ENCODE measurements around the gene KDM4B.

The KDM4B gene

GRCh38 chr19:5128251-5128935 lies 159.5 kb downstream of the KDM4B start:
- DNase-seq (ENCODE audit: insufficient read length) (no peak), FAIRE-seq (no peak)
- TF ChIP-seq POLR2AphosphoS5 (IDR thresholded peaks at IDR 0.05; ENCODE audit: low read depth, low read length) (no peak), TAF1 (IDR thresholded peaks at IDR 0.05; ENCODE audit: borderline replicate concordance, low read depth, low read length) (no peak), POLR2A (IDR thresholded peaks at IDR 0.05; ENCODE audit: low read depth, low read length) (no peak)

- TF ChIP-seq TAF1 (IDR thresholded peaks at IDR 0.05; ENCODE audit: borderline replicate concordance, low read depth, low read length) (no peak), POLR2A (IDR thresholded peaks at IDR 0.05; ENCODE audit: low read depth, low read length) (no peak), POLR2AphosphoS5 (IDR thresholded peaks at IDR 0.05; ENCODE audit: low read depth, low read length) (no peak)
- FAIRE-seq = no peak
Measured at GRCh38 chr19:5128936-5129389, 160.1 kb downstream of the KDM4B start.

GRCh38 chr19:5129691-5130090 lies 160.8 kb downstream of the KDM4B start:
- DNase-seq (ENCODE audit: insufficient read length) (no peak), FAIRE-seq (peak; percentile 21)
- TF ChIP-seq POLR2AphosphoS5 (IDR thresholded peaks at IDR 0.05; ENCODE audit: low read depth, low read length) (no peak), TAF1 (IDR thresholded peaks at IDR 0.05; ENCODE audit: borderline replicate concordance, low read depth, low read length) (no peak), POLR2A (IDR thresholded peaks at IDR 0.05; ENCODE audit: low read depth, low read length) (no peak)

More at GRCh38 chr19:5128936-5129389, 160.1 kb downstream of the KDM4B start:
- DNase-seq (ENCODE audit: insufficient read length) = no peak

- DNase-seq (ENCODE audit: insufficient read length) (peak; percentile 83), FAIRE-seq (peak; percentile 95)
- no peak; the same call in 1 of the 2 replicates for TF ChIP-seq POLR2A (IDR thresholded peaks at IDR 0.05; ENCODE audit: low read depth, low read length)
- TF ChIP-seq TAF1 (IDR thresholded peaks at IDR 0.05; ENCODE audit: borderline replicate concordance, low read depth, low read length) = peak; percentile 56
- TF ChIP-seq POLR2AphosphoS5 (IDR thresholded peaks at IDR 0.05; ENCODE audit: low read depth, low read length) = no peak
Measured at GRCh38 chr19:5130371-5131030, 161.6 kb downstream of the KDM4B start.

GRCh38 chr19:5131031-5131505 lies 162.2 kb downstream of the KDM4B start:
- DNase-seq (ENCODE audit: insufficient read length) = peak; percentile 81
- TF ChIP-seq POLR2A (IDR thresholded peaks at IDR 0.05; ENCODE audit: low read depth, low read length) = peak; percentile 69
- TF ChIP-seq TAF1 (IDR thresholded peaks at IDR 0.05; ENCODE audit: borderline replicate concordance, low read depth, low read length) = peak; percentile 58; the same call in 1 of the 2 replicates
- peak; percentile 25; the same call in 1 of the 2 replicates for TF ChIP-seq POLR2AphosphoS5 (IDR thresholded peaks at IDR 0.05; ENCODE audit: low read depth, low read length)
- FAIRE-seq = no peak

- no peak for FAIRE-seq
- no peak for TF ChIP-seq POLR2AphosphoS5 (IDR thresholded peaks at IDR 0.05; ENCODE audit: low read depth, low read length)
- no peak for TF ChIP-seq TAF1 (IDR thresholded peaks at IDR 0.05; ENCODE audit: borderline replicate concordance, low read depth, low read length)
- no peak for TF ChIP-seq POLR2A (IDR thresholded peaks at IDR 0.05; ENCODE audit: low read depth, low read length)
- peak; percentile 79 for DNase-seq (ENCODE audit: insufficient read length)
Measured at GRCh38 chr19:5131506-5132205, 162.7 kb downstream of the KDM4B start.

- FAIRE-seq (peak; percentile 40), DNase-seq (ENCODE audit: insufficient read length) (no peak)
- TF ChIP-seq TAF1 (IDR thresholded peaks at IDR 0.05; ENCODE audit: borderline replicate concordance, low read depth, low read length) = no peak
- TF ChIP-seq POLR2AphosphoS5 (IDR thresholded peaks at IDR 0.05; ENCODE audit: low read depth, low read length) = no peak
- no peak for TF ChIP-seq POLR2A (IDR thresholded peaks at IDR 0.05; ENCODE audit: low read depth, low read length)
Measured at GRCh38 chr19:5132206-5132560, 163.3 kb downstream of the KDM4B start.

GRCh38 chr19:5132698-5133651 lies 164.1 kb downstream of the KDM4B start:
- TF ChIP-seq POLR2AphosphoS5 (IDR thresholded peaks at IDR 0.05; ENCODE audit: low read depth, low read length) (no peak; the same call in none of the 2 replicates), TAF1 (IDR thresholded peaks at IDR 0.05; ENCODE audit: borderline replicate concordance, low read depth, low read length) (no peak), POLR2A (IDR thresholded peaks at IDR 0.05; ENCODE audit: low read depth, low read length) (no peak)
- no peak for DNase-seq (ENCODE audit: insufficient read length)
- FAIRE-seq = no peak

GRCh38 chr19:5133986-5134595 lies 165.2 kb downstream of the KDM4B start:
- DNase-seq (ENCODE audit: insufficient read length) (no peak), FAIRE-seq (no peak)
- TF ChIP-seq POLR2A (IDR thresholded peaks at IDR 0.05; ENCODE audit: low read depth, low read length) (no peak), POLR2AphosphoS5 (IDR thresholded peaks at IDR 0.05; ENCODE audit: low read depth, low read length) (no peak), TAF1 (IDR thresholded peaks at IDR 0.05; ENCODE audit: borderline replicate concordance, low read depth, low read length) (no peak)

GRCh38 chr19:5134691-5135090 lies 165.8 kb downstream of the KDM4B start:
- DNase-seq (ENCODE audit: insufficient read length) (no peak), FAIRE-seq (no peak)
- TF ChIP-seq POLR2A (IDR thresholded peaks at IDR 0.05; ENCODE audit: low read depth, low read length) (no peak), TAF1 (IDR thresholded peaks at IDR 0.05; ENCODE audit: borderline replicate concordance, low read depth, low read length) (no peak), POLR2AphosphoS5 (IDR thresholded peaks at IDR 0.05; ENCODE audit: low read depth, low read length) (no peak)

All from GM12892 (cell line).